Measurements from ENCODE around the gene NACA2.

The NACA2 gene

DNA sequence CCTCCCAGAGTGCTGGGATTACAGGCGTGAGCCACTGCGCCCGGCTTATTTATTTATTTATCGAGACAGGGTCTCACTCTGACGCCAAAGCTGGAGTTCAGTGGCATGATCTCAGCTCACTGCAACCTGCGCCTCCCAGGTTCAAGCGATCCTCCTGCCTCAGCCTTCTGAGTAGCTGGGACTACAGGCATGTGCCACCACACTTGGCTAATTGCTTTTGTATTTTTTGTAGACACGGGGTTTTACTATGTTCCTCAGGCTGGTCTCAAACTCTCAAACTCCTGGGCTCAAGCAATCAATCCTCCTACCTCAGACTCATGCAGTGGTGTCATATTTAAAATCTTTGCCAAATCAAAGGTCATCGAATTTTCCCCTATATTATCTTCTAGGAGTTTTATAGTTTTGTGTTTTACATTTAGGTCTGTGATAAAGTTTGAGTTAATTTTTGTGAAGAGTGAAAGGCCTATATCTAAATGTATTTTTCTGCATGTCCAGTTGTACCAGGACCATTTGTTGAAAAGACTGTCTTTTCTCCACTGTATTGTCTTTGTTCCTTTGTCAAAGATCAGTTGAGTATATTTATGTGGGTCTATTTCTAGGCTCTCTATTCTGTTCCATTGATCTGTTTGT, 47.1 kb downstream of the NACA2 start:
- no peak for DNase-seq

DNA sequence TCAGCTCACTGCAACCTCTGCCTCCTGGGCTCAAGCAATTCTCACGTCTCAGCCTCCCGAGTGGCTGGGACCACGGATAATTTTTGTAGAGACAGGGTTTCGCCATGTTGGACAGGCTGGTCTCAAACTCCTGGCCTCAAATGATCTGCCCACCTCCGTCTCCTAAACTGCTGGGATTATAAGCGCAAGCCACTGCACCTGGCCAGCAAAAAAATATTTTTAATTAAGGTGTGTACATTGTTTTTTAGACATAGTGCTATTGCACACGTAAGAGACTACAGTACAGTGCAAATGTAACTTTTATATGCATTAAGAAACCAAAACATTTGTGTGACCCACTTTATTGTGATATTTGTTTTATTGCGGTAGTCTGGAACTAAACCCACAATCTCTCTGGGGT, 49.0 kb downstream of the NACA2 start:
- DNase-seq: no peak

DNA sequence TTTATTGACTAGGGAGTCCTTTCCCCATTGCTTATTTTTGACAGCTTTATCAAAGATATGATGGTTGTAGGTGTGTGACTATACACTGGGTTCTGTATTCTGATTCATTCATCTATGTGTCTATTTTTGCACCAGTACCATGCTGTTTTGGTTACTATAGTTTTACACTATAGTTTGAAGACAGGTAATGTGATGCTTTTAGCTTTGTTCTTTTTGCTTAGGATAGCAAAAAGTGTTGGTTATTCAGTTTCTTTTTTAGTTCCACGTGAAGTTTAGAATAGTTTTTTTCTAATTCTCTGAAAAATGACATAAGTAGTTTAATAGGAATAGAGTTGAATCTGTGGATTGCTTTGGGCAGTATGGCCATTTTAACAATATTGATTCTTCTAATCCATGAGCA, 50.1 kb downstream of the NACA2 start:
- DNase-seq: no peak
